Ascending aorta (tissue), 2 donors: ENCODE data around the gene ARMC10. TPM values are rescaled to one million over a fixed set of nuclear protein-coding genes. Genes with fewer than 3 reads are reported as not detected.

Experiments
- DNase-seq, 2 donors: peaks; one replicate each; pipeline ENCODE4 v3.0.0-alpha.2; 2019; ENCODE audit warnings: low spot score in 2 of 2
- H3K27ac ChIP-seq, 2 donors: fragments of 200-600 bp; sonication (generic); one replicate each; pipeline ENCODE4 v1.5.1; 2016 to 2017; ENCODE audit warnings: mild to moderate bottlenecking in 1 of 2
- H3K27me3 ChIP-seq: fragments of 200-600 bp; sonication (generic); one replicate; pipeline ENCODE4 v1.5.1; 2017
- H3K36me3 ChIP-seq, 2 donors: fragments of 200-600 bp; sonication (generic); one replicate each; pipeline ENCODE4 v1.5.1; 2016
- H3K4me1 ChIP-seq, 2 donors: fragments of 200-600 bp; sonication (generic); one replicate each; pipeline ENCODE4 v1.5.1; 2016 to 2017; ENCODE audit warnings: mild to moderate bottlenecking in 1 of 2
- H3K4me3 ChIP-seq, 2 donors: fragments of 200-600 bp; sonication (generic); one replicate each; pipeline ENCODE4 v1.5.1; 2016 to 2017; ENCODE audit warnings: mild to moderate bottlenecking in 1 of 2
- H3K9me3 ChIP-seq, 2 donors: fragments of 200-600 bp; sonication (generic); one replicate each; pipeline ENCODE4 v1.5.1; 2016
- intact Hi-C: fragments of 100-400 bp; cut with DNase I; formaldehyde crosslinking; loops from one replicate; pipeline ENCODE4 v1.15.1; 2023
- total RNA-seq: library from RNA; depleted of rRNA; stranded (reverse); fragments of >200 nt; gene quantifications from one replicate; pipeline ENCODE4 v1.1.0, GENCODE V29; 2016
- TF ChIP-seq, protein P1 (sequence below), 3 experiments: fragments of 200-600 bp in 2 of 3; fragments of 450-650 bp in 1 of 3; sonication (generic) in 2 of 3; IDR thresholded peaks; one replicate each; pipeline ENCODE4 v1.5.1; 2016 to 2019; ENCODE audit warnings: antibody characterized with exemption in 3 of 3, mild to moderate bottlenecking in 1 of 3, moderate library complexity in 1 of 3

ARMC10 gene
- total RNA-seq, 1 donor from 2014 or later = 66.4 TPM

- intact Hi-C loops = no loop called here
Observed at GRCh38 chr7:103121641-103122040, 46.7 kb downstream of the ARMC10 start.

GRCh38 chr7:103123529-103123928, 48.6 kb downstream of the ARMC10 start:
- H3K36me3 ChIP-seq = peaks cover 2 to 10% of the 10 kb centered on the region in 2 donors
- TF ChIP-seq, protein P1, sequence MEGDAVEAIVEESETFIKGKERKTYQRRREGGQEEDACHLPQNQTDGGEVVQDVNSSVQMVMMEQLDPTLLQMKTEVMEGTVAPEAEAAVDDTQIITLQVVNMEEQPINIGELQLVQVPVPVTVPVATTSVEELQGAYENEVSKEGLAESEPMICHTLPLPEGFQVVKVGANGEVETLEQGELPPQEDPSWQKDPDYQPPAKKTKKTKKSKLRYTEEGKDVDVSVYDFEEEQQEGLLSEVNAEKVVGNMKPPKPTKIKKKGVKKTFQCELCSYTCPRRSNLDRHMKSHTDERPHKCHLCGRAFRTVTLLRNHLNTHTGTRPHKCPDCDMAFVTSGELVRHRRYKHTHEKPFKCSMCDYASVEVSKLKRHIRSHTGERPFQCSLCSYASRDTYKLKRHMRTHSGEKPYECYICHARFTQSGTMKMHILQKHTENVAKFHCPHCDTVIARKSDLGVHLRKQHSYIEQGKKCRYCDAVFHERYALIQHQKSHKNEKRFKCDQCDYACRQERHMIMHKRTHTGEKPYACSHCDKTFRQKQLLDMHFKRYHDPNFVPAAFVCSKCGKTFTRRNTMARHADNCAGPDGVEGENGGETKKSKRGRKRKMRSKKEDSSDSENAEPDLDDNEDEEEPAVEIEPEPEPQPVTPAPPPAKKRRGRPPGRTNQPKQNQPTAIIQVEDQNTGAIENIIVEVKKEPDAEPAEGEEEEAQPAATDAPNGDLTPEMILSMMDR (IDR thresholded peaks at IDR 0.05) = no peak
- no peak overlapping the region for H3K27ac ChIP-seq
- no peak overlapping the region for H3K4me3 ChIP-seq
- H3K9me3 ChIP-seq = no peaks in the 10 kb centered on the region
- peaks cover 0 to 16% of the 10 kb centered on the region in 2 donors for H3K4me1 ChIP-seq
- DNase-seq = no peak
- no peaks in the 10 kb centered on the region for H3K27me3 ChIP-seq
- intact Hi-C loops = no loop called here

More at GRCh38 chr7:103121641-103122040, 46.7 kb downstream of the ARMC10 start:
- Histone ChIP-seq H3K27ac (peak overlapping the region; percentile 56 to 71), H3K36me3 (peaks cover 0 to 13% of the 10 kb centered on the region in 2 donors), H3K27me3 (no peaks in the 10 kb centered on the region), H3K4me3 (no peak overlapping the region), H3K9me3 (no peaks in the 10 kb centered on the region), H3K4me1 (peaks cover 0 to 16% of the 10 kb centered on the region in 2 donors)
- no peak for DNase-seq
- TF ChIP-seq, protein P1 (IDR thresholded peaks at IDR 0.05) = no peak

DNA sequence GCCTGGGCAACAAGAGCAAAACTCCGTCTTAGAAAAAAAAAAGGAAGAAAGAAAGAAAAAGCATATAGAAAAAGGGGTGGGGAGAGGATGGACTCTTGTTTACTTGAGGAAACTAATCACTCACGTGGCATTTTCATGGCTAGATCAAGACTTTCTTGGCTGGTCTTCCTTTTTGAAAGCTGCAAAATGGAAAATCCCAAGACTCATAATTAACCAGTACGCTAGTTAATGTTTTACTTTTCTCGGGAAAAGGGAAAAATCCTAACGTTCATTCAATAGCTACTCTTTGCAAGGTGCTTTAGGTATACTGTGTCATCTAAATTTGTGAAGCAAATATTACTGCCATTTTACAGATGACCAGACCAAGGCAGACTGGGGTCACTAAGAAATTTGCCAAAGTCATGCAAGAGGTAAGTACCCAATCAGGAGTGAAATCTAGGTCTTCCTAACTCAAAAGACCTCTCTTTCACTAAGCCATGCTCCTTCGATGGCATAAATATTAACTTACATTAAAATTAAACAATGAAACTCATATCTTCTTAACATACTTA, 49.6 kb downstream of the ARMC10 start:
- DNase-seq = no peak
- H3K27me3 ChIP-seq = no peaks in the 10 kb centered on the region
- no peak overlapping the region for H3K4me3 ChIP-seq
- H3K27ac ChIP-seq = no peak overlapping the region
- intact Hi-C loops = no loop called here
- no peaks in the 10 kb centered on the region for H3K9me3 ChIP-seq
- TF ChIP-seq, protein P1 (IDR thresholded peaks at IDR 0.05) = no peak
- H3K4me1 ChIP-seq = peaks cover 0 to 20% of the 10 kb centered on the region in 2 donors
- peaks cover 2 to 10% of the 10 kb centered on the region in 2 donors for H3K36me3 ChIP-seq

DNA sequence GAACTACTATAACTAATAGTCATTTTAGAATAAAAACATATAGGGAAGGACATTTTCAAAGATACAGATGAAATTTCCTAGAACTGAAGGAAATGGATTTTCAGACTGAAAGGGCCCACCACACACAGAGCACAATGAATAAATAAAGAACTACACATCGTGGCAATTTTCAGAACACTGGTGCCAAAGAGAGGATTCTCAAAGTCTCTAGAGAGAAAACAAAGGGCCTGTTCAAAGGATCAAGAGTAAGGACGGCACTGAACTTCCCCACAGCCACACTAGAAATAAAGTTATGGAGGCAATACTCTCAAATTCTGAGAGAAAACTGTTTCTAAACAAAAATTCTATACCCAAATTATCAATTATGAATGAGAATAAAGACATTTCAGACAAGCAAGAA, 52.1 kb downstream of the ARMC10 start:
- TF ChIP-seq, protein P1 (IDR thresholded peaks at IDR 0.05) = no peak
- Histone ChIP-seq H3K4me3 (no peak overlapping the region), H3K27me3 (no peaks in the 10 kb centered on the region), H3K4me1 (peaks cover 0 to 12% of the 10 kb centered on the region in 2 donors), H3K27ac (peak overlapping the region in 1 of 2 donors; percentile 47), H3K9me3 (no peaks in the 10 kb centered on the region), H3K36me3 (peaks cover 2 to 6% of the 10 kb centered on the region in 2 donors)
- no peak for DNase-seq
- intact Hi-C loops = no loop called here

GRCh38 chr7:103129702-103130549, 55.0 kb downstream of the ARMC10 start:
- peak overlapping the region; percentile 62 to 68 for H3K27ac ChIP-seq
- H3K4me3 ChIP-seq = peak overlapping the region; percentile 2 to 43
- DNase-seq = no peak
- H3K4me1 ChIP-seq = peaks cover 0 to 15% of the 10 kb centered on the region in 2 donors
- no peaks in the 10 kb centered on the region for H3K27me3 ChIP-seq
- no peaks in the 10 kb centered on the region for H3K9me3 ChIP-seq
- intact Hi-C loops = no loop called here
- TF ChIP-seq, protein P1 (IDR thresholded peaks at IDR 0.05) = no peak
- peaks cover 0 to 2% of the 10 kb centered on the region in 2 donors for H3K36me3 ChIP-seq
